ENCODE measurements around the gene ZMIZ1.
A peak's percentile ranks its signal among the peaks of the same experiment; 100 is the strongest.

ZMIZ1 gene

DNA sequence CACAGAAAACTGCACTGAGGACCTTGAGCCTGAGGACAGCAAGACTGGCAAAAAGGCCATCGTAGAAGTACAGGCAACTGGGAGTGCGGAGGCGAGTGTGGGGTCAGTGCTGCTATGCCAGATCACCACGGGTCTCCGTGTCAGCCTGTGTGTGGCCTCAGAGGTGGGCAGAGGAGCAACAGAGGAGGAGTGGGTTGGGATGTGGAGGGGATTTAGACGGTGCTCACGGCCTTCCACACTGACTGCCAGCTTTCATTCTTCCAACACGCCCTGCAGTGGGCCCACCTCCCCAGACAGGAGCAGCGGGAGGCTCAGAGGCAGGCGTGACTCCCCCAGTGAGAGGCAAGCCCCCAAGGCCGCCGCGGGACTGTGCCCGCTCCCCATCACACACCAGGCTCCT lies 17.0 kb upstream of the ZMIZ1 start:
- Histone ChIP-seq H4K91ac (ENCODE audit: low read length) (no peak overlapping the region), H2AK5ac (ENCODE audit: low read length, severe bottlenecking) (no peak overlapping the region), H3K9ac (ENCODE audit: low read length) (no peak overlapping the region), H3K4me2 (ENCODE audit: low read length, poor library complexity, severe bottlenecking) (no peak overlapping the region), H3K4me3 (ENCODE audit: insufficient read depth in 1 of 2, low read depth in 1 of 2, low read length in 2 of 2) (peak overlapping the region in 1 of 2 experiments; percentile 15), H2AFZ (ENCODE audit: low read depth, low read length) (no peak overlapping the region), H3K14ac (ENCODE audit: low read length in 2 of 2) (no peak overlapping the region), H4K8ac (ENCODE audit: low read length) (no peak overlapping the region), H3K23ac (ENCODE audit: low read length in 2 of 2) (no peak overlapping the region), H3K18ac (ENCODE audit: low read depth in 1 of 2, low read length in 2 of 2) (peak overlapping the region in 1 of 2 experiments; percentile 11), H3K4me1 (ENCODE audit: control insufficient read depth, insufficient read depth, low read depth, low read length) (peaks cover 9% of the 10 kb centered on the region), H3K4ac (ENCODE audit: low read depth in 1 of 2, low read length in 2 of 2) (no peak overlapping the region), H3K27ac (ENCODE audit: low read length, poor library complexity, severe bottlenecking) (no peak overlapping the region), H3K27me3 (ENCODE audit: control insufficient read depth in 1 of 2, insufficient read depth in 1 of 2, low read length in 2 of 2) (peaks cover under 1 to 3% of the 10 kb centered on the region in 2 experiments), H3K36me3 (ENCODE audit: control insufficient read depth in 1 of 2, insufficient read depth in 2 of 2, low read depth in 1 of 2, low read length in 2 of 2) (no peaks in the 10 kb centered on the region), H2BK120ac (ENCODE audit: low read depth, low read length) (no peak overlapping the region), H2BK5ac (ENCODE audit: low read depth, low read length, poor library complexity, severe bottlenecking) (no peak overlapping the region), H3K79me1 (replicated peaks; ENCODE audit: low read length, poor library complexity, severe bottlenecking) (no peaks in the 10 kb centered on the region), H2BK12ac (ENCODE audit: low read length in 2 of 2) (peak overlapping the region in 1 of 2 experiments; percentile 37), H2BK15ac (ENCODE audit: low read depth, poor library complexity, severe bottlenecking) (no peak overlapping the region), H3K9me3 (ENCODE audit: control insufficient read depth, low read length) (no peaks in the 10 kb centered on the region)
- WGBS = 90% methylated on average over 11 of the region's 14 CpGs
- DNase-seq = no peak

DNA sequence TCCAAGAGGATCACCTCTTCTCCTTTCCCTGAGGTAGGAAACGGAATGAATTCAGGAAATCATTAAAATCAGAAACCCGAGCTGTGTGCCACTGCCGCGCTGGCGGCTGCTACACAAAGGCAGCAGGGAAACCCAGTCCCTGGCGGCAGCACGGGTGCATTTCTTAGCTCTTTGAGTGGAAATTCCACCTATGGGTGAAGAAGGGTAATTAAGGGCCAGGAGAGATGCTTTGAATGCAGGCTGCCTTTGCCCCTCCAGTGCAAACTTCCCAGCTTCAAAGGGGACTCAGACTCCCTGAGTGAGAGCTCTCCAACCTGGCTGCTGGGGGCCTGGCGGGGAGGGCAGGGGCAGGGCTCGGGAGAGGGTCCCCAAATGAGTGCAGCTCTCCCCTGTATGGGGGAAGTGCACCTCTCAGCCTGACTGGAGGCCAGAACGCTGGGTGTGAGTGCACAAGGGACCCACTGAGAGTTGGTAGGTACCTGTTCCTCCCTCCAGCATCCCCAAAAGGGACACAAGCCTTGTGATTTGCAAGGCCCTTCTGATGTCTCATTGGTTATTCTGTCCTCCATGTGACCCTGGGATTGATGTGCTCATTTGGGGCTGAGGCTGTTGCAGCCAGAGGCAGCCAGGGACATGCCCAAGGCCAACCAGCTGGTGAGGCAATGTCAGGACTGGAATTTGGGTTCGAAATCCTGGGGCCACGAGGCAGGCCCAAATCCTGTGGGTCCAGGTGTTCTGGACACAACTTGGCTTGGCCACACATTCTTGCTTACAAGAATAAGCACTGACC lies 16.3 kb upstream of the ZMIZ1 start:
- Histone ChIP-seq H4K91ac (ENCODE audit: low read length) (no peak overlapping the region), H3K4ac (ENCODE audit: low read depth in 1 of 2, low read length in 2 of 2) (no peak overlapping the region), H2BK12ac (ENCODE audit: low read length in 2 of 2) (no peak overlapping the region), H2BK15ac (ENCODE audit: low read depth, poor library complexity, severe bottlenecking) (no peak overlapping the region), H4K8ac (ENCODE audit: low read length) (no peak overlapping the region), H3K4me1 (ENCODE audit: control insufficient read depth, insufficient read depth, low read depth, low read length) (peaks cover 9% of the 10 kb centered on the region), H2AK5ac (ENCODE audit: low read length, severe bottlenecking) (no peak overlapping the region), H3K9ac (ENCODE audit: low read length) (no peak overlapping the region), H3K27me3 (ENCODE audit: control insufficient read depth in 1 of 2, insufficient read depth in 1 of 2, low read length in 2 of 2) (peaks cover 0 to 7% of the 10 kb centered on the region in 2 experiments), H3K4me3 (ENCODE audit: insufficient read depth in 1 of 2, low read depth in 1 of 2, low read length in 2 of 2) (no peak overlapping the region), H3K4me2 (ENCODE audit: low read length, poor library complexity, severe bottlenecking) (no peak overlapping the region), H3K14ac (ENCODE audit: low read length in 2 of 2) (no peak overlapping the region), H3K23ac (ENCODE audit: low read length in 2 of 2) (no peak overlapping the region), H3K9me3 (ENCODE audit: control insufficient read depth, low read length) (no peaks in the 10 kb centered on the region), H3K27ac (ENCODE audit: low read length, poor library complexity, severe bottlenecking) (no peak overlapping the region), H2AFZ (ENCODE audit: low read depth, low read length) (no peak overlapping the region), H3K79me1 (replicated peaks; ENCODE audit: low read length, poor library complexity, severe bottlenecking) (no peaks in the 10 kb centered on the region), H2BK120ac (ENCODE audit: low read depth, low read length) (no peak overlapping the region), H2BK5ac (ENCODE audit: low read depth, low read length, poor library complexity, severe bottlenecking) (no peak overlapping the region), H3K18ac (ENCODE audit: low read depth in 1 of 2, low read length in 2 of 2) (no peak overlapping the region), H3K36me3 (ENCODE audit: control insufficient read depth in 1 of 2, insufficient read depth in 2 of 2, low read depth in 1 of 2, low read length in 2 of 2) (no peaks in the 10 kb centered on the region)
- peak; percentile 53 for DNase-seq
- 64% methylated on average over 12 of the region's 12 CpGs for WGBS

DNA sequence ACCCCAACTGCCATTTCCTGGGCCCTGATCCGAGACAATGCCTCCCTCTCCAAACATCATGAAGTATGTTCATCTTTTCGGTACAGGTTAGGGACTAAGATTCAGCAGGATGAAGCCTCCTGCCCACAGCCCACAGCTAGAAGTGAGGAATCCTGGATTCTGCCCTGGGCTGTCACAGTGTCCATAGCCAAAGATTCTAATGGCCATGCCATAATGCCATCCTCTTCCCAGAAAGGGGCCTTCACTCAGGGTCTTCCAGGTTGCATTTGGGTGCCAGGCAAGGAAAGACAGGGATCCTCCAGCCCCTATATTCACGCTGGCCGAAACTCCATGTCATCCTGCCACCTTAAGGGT lies 15.7 kb upstream of the ZMIZ1 start:
- Histone ChIP-seq H4K91ac (ENCODE audit: low read length) (no peak overlapping the region), H3K4me3 (ENCODE audit: insufficient read depth in 1 of 2, low read depth in 1 of 2, low read length in 2 of 2) (no peak overlapping the region), H3K9ac (ENCODE audit: low read length) (no peak overlapping the region), H3K79me1 (replicated peaks; ENCODE audit: low read length, poor library complexity, severe bottlenecking) (no peaks in the 10 kb centered on the region), H3K9me3 (ENCODE audit: control insufficient read depth, low read length) (no peaks in the 10 kb centered on the region), H3K4ac (ENCODE audit: low read depth in 1 of 2, low read length in 2 of 2) (no peak overlapping the region), H4K8ac (ENCODE audit: low read length) (no peak overlapping the region), H2BK15ac (ENCODE audit: low read depth, poor library complexity, severe bottlenecking) (no peak overlapping the region), H2BK12ac (ENCODE audit: low read length in 2 of 2) (no peak overlapping the region), H3K23ac (ENCODE audit: low read length in 2 of 2) (no peak overlapping the region), H3K18ac (ENCODE audit: low read depth in 1 of 2, low read length in 2 of 2) (no peak overlapping the region), H3K14ac (ENCODE audit: low read length in 2 of 2) (no peak overlapping the region), H2AFZ (ENCODE audit: low read depth, low read length) (no peak overlapping the region), H2BK120ac (ENCODE audit: low read depth, low read length) (no peak overlapping the region), H3K27ac (ENCODE audit: low read length, poor library complexity, severe bottlenecking) (no peak overlapping the region), H3K36me3 (ENCODE audit: control insufficient read depth in 1 of 2, insufficient read depth in 2 of 2, low read depth in 1 of 2, low read length in 2 of 2) (no peaks in the 10 kb centered on the region), H2AK5ac (ENCODE audit: low read length, severe bottlenecking) (no peak overlapping the region), H3K27me3 (ENCODE audit: control insufficient read depth in 1 of 2, insufficient read depth in 1 of 2, low read length in 2 of 2) (peaks cover 0 to 10% of the 10 kb centered on the region in 2 experiments), H2BK5ac (ENCODE audit: low read depth, low read length, poor library complexity, severe bottlenecking) (no peak overlapping the region), H3K4me2 (ENCODE audit: low read length, poor library complexity, severe bottlenecking) (no peak overlapping the region), H3K4me1 (ENCODE audit: control insufficient read depth, insufficient read depth, low read depth, low read length) (peaks cover 9% of the 10 kb centered on the region)
- WGBS = 98% methylated on average over 4 of the region's 4 CpGs
- DNase-seq = no peak

DNA sequence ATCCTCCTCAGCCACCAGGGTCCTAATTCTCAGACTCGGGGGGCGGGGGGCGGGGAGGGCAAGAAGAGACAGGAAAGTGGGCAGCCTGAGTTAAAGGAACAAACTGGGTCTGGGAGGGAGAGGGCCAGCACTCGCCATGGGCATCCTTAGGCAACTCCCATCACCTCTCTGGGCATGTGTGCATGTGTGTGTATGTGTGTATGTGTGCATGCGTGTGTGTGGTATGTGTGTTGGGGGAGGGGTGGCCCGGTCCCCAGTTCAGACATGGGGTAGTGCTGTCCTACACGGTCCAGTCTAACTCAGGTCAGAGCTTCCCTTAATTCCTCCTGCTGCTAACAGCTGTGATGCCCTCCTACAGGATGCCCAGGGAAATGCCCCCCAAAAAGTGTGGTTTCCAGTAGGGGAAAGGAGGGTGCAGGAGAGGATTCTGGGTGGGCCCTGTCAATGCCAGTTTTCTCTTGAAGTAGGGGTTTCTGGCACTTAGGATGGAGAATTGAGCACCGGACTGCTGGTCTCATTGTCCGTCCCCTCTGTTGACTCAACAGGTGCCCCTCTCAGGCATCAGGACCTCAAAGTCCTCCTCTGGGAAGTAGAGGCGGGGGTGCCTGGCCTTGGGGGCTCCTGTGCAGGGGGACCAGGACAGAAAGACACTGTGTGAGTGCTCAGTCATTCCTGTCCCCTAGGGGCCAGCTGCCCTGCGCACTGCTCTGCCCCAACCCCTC lies 15.1 kb upstream of the ZMIZ1 start:
- H3K9ac ChIP-seq (ENCODE audit: low read length) = no peak overlapping the region
- H3K27ac ChIP-seq (ENCODE audit: low read length, poor library complexity, severe bottlenecking) = no peak overlapping the region
- H2AFZ ChIP-seq (ENCODE audit: low read depth, low read length) = no peak overlapping the region
- no peaks in the 10 kb centered on the region for H3K36me3 ChIP-seq (ENCODE audit: control insufficient read depth in 1 of 2, insufficient read depth in 2 of 2, low read depth in 1 of 2, low read length in 2 of 2)
- H3K4me2 ChIP-seq (ENCODE audit: low read length, poor library complexity, severe bottlenecking) = no peak overlapping the region
- no peak for DNase-seq
- no peak overlapping the region for H3K18ac ChIP-seq (ENCODE audit: low read depth in 1 of 2, low read length in 2 of 2)
- no peak overlapping the region for H4K91ac ChIP-seq (ENCODE audit: low read length)
- no peak overlapping the region for H2BK15ac ChIP-seq (ENCODE audit: low read depth, poor library complexity, severe bottlenecking)
- no peak overlapping the region for H2BK120ac ChIP-seq (ENCODE audit: low read depth, low read length)
- no peak overlapping the region for H3K14ac ChIP-seq (ENCODE audit: low read length in 2 of 2)
- peaks cover 0 to 10% of the 10 kb centered on the region in 2 experiments for H3K27me3 ChIP-seq (ENCODE audit: control insufficient read depth in 1 of 2, insufficient read depth in 1 of 2, low read length in 2 of 2)
- H3K4me1 ChIP-seq (ENCODE audit: control insufficient read depth, insufficient read depth, low read depth, low read length) = peaks cover 9% of the 10 kb centered on the region
- H3K4me3 ChIP-seq (ENCODE audit: insufficient read depth in 1 of 2, low read depth in 1 of 2, low read length in 2 of 2) = no peak overlapping the region
- no peaks in the 10 kb centered on the region for H3K9me3 ChIP-seq (ENCODE audit: control insufficient read depth, low read length)
- 94% methylated on average over 10 of the region's 11 CpGs for WGBS
- no peak overlapping the region for H2BK12ac ChIP-seq (ENCODE audit: low read length in 2 of 2)
- no peaks in the 10 kb centered on the region for H3K79me1 ChIP-seq (replicated peaks; ENCODE audit: low read length, poor library complexity, severe bottlenecking)
- H2AK5ac ChIP-seq (ENCODE audit: low read length, severe bottlenecking) = no peak overlapping the region
- H2BK5ac ChIP-seq (ENCODE audit: low read depth, low read length, poor library complexity, severe bottlenecking) = no peak overlapping the region
- no peak overlapping the region for H3K4ac ChIP-seq (ENCODE audit: low read depth in 1 of 2, low read length in 2 of 2)
- no peak overlapping the region for H3K23ac ChIP-seq (ENCODE audit: low read length in 2 of 2)
- no peak overlapping the region for H4K8ac ChIP-seq (ENCODE audit: low read length)

Data from mesenchymal stem cell (in vitro differentiated cells and primary cell).